Nephron (organoid): ENCODE results near the gene FAM210A.

Experiments
- H3K27ac Mint-ChIP-seq, 3 experiments: 2 replicates each; pipeline ENCODE4 v1.8.0; 2020; ENCODE audit warnings: mixed read lengths in 3 of 3, mild to moderate bottlenecking in 2 of 3, moderate library complexity in 1 of 3
- H3K27me3 Mint-ChIP-seq: 2 replicates; pipeline ENCODE4 v1.8.0; 2021; ENCODE audit warnings: low read depth, mild to moderate bottlenecking, moderate library complexity, mixed read lengths
- H3K36me3 Mint-ChIP-seq: 2 replicates; pipeline ENCODE4 v1.8.0; 2020; ENCODE audit warnings: low read depth, mixed read lengths
- H3K4me1 Mint-ChIP-seq: 2 replicates; pipeline ENCODE4 v1.8.0; 2020; ENCODE audit warnings: mixed read lengths
- H3K4me3 Mint-ChIP-seq, 3 experiments: 2 replicates each; pipeline ENCODE4 v1.8.0; 2020; ENCODE audit warnings: mild to moderate bottlenecking in 3 of 3, mixed read lengths in 3 of 3, moderate library complexity in 2 of 3
- H3K9me3 Mint-ChIP-seq: 2 replicates; pipeline ENCODE4 v1.8.0; 2020; ENCODE audit warnings: mixed read lengths
- CTCF ChIP-seq, 3 experiments: fragments of 200-600 bp; sonication (generic); IDR thresholded peaks; one replicate each; pipeline ENCODE4 v1.5.0; 2021; ENCODE audit warnings: antibody characterized with exemption in 3 of 3; ENCODE audit not compliant: unreplicated experiment in 3 of 3

FAM210A gene

GRCh38 chr18:13625843-13626543, 100.4 kb downstream of the FAM210A start:
- TF ChIP-seq CTCF (IDR thresholded peaks at IDR 0.05; ENCODE audit: unreplicated experiment in 3 of 3), result no peak
- no peaks in the 10 kb centered on the region for H3K9me3 Mint-ChIP-seq
- no peaks in the 10 kb centered on the region for H3K36me3 Mint-ChIP-seq
- no peak overlapping the region for H3K27ac Mint-ChIP-seq
- peaks cover 7% of the 10 kb centered on the region for H3K4me1 Mint-ChIP-seq
- H3K27me3 Mint-ChIP-seq, result peaks cover 13% of the 10 kb centered on the region
- no peak overlapping the region for H3K4me3 Mint-ChIP-seq

- Mint-ChIP-seq H3K36me3 (no peaks in the 10 kb centered on the region), H3K4me1 (peaks cover 7% of the 10 kb centered on the region), H3K9me3 (no peaks in the 10 kb centered on the region), H3K27ac (no peak overlapping the region), H3K27me3 (peaks cover 16% of the 10 kb centered on the region), H3K4me3 (no peak overlapping the region)
- no peak for TF ChIP-seq CTCF (IDR thresholded peaks at IDR 0.05; ENCODE audit: unreplicated experiment in 3 of 3)
These were observed 101.0 kb downstream of the FAM210A start for GRCh38 chr18:13625355-13625754.

GRCh38 chr18:13624563-13625237, 101.7 kb downstream of the FAM210A start:
- no peak overlapping the region for H3K27ac Mint-ChIP-seq
- TF ChIP-seq CTCF (IDR thresholded peaks at IDR 0.05; ENCODE audit: unreplicated experiment in 3 of 3), result no peak
- no peaks in the 10 kb centered on the region for H3K36me3 Mint-ChIP-seq
- H3K4me1 Mint-ChIP-seq, result peaks cover under 1% of the 10 kb centered on the region
- no peaks in the 10 kb centered on the region for H3K9me3 Mint-ChIP-seq
- H3K27me3 Mint-ChIP-seq, result peaks cover 15% of the 10 kb centered on the region
- H3K4me3 Mint-ChIP-seq, result no peak overlapping the region

DNA sequence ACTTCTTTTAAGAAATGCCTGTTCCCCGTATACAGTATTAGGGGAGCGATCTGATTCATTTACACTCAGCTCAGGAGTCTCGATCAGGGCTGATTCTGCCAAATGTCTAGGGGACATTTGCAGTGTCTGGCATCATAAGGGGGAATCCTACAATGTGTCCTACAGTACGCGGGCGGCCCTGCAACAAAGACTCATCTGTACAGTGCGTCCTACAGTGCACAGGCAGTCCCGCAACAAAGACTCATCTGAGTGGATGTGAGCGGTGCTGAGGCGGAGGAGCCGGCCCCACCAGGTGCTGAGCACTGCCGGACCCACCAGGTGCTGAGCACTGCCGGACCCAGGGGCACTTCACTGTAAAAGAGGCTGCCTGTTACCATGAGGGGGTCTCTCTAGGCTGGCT, 102.5 kb downstream of the FAM210A start:
- H3K4me3 Mint-ChIP-seq, result no peak overlapping the region
- no peaks in the 10 kb centered on the region for H3K4me1 Mint-ChIP-seq
- no peaks in the 10 kb centered on the region for H3K9me3 Mint-ChIP-seq
- no peak for TF ChIP-seq CTCF (IDR thresholded peaks at IDR 0.05; ENCODE audit: unreplicated experiment in 3 of 3)
- no peak overlapping the region for H3K27ac Mint-ChIP-seq
- peaks cover 14% of the 10 kb centered on the region for H3K27me3 Mint-ChIP-seq
- no peaks in the 10 kb centered on the region for H3K36me3 Mint-ChIP-seq

- H3K9me3 Mint-ChIP-seq, result no peaks in the 10 kb centered on the region
These were observed 103.0 kb downstream of the FAM210A start for GRCh38 chr18:13623348-13623747.

More at GRCh38 chr18:13623348-13623747, 103.0 kb downstream of the FAM210A start:
- Mint-ChIP-seq H3K4me3 (no peak overlapping the region), H3K27ac (no peak overlapping the region), H3K4me1 (no peaks in the 10 kb centered on the region), H3K27me3 (peaks cover 14% of the 10 kb centered on the region), H3K36me3 (no peaks in the 10 kb centered on the region)
- TF ChIP-seq CTCF (IDR thresholded peaks at IDR 0.05; ENCODE audit: unreplicated experiment in 3 of 3), result no peak
